CD4-positive, alpha-beta T cell (primary cell): ENCODE results near the gene ABCA2. TPM values are rescaled to one million over a fixed set of nuclear protein-coding genes. Genes with fewer than 3 reads are reported as not detected.
A peak's percentile ranks its signal among the peaks of the same experiment; 100 is the strongest.

Experiments used
- ATAC-seq: fragments of 200-7000 bp; cut with Tn5 transposase; one replicate; pipeline ENCODE4 v1.10.0; 2022; ENCODE audit warnings: mild to moderate bottlenecking; ENCODE audit not compliant: poor library complexity
- CTCF ChIA-PET: fragments of 350-600 bp; sonication (Branson Sonifier 250); formaldehyde crosslinking; loops from one replicate; lab custom pipeline; 2021; ENCODE audit warnings: antibody characterized with exemption, inconsistent platforms; lab: Charles Lee
- POLR2A ChIA-PET: fragments of 350-600 bp; sonication (Branson Sonifier 250); formaldehyde crosslinking; loops from one replicate; lab custom pipeline; 2021; ENCODE audit warnings: antibody characterized with exemption, inconsistent platforms; lab: Charles Lee
- DNase-seq, 14 experiments: peaks; one replicate each; pipeline ENCODE4 v3.0.0-alpha.2; 2013 to 2020; ENCODE audit warnings: mixed read lengths in 2 of 14
- H3K27ac ChIP-seq, 2 donors: one replicate each; pipeline versions ENCODE4 v1.5.1 to v1.7.0; 2013; ENCODE audit warnings: low read length in 2 of 2, low read depth in 1 of 2, mild to moderate bottlenecking in 1 of 2
- H3K27me3 ChIP-seq, 2 experiments: 1 replicate in 1 of 2; 2 replicates in 1 of 2; pipeline versions ENCODE4 v1.6.1 to v1.7.0; 2013; ENCODE audit warnings: low read length in 2 of 2, control low read depth in 1 of 2, mild to moderate bottlenecking in 1 of 2, moderate library complexity in 1 of 2; ENCODE audit not compliant: insufficient read depth in 2 of 2, control insufficient read depth in 1 of 2
- H3K36me3 ChIP-seq: one replicate; pipeline ENCODE4 v1.6.1; 2013; ENCODE audit warnings: low read length, control low read depth; ENCODE audit not compliant: insufficient read depth
- H3K4me1 ChIP-seq: one replicate; pipeline ENCODE4 v1.6.1; 2013; ENCODE audit warnings: low read length, control low read depth; ENCODE audit not compliant: insufficient read depth
- H3K4me3 ChIP-seq: one replicate; pipeline ENCODE4 v1.5.1; 2013; ENCODE audit warnings: mild to moderate bottlenecking, low read length, moderate library complexity
- H3K9me3 ChIP-seq, 2 experiments: 1 replicate in 1 of 2; 2 replicates in 1 of 2; pipeline versions ENCODE4 v1.6.1 to v1.7.0; 2013; ENCODE audit warnings: low read length in 2 of 2, mild to moderate bottlenecking in 2 of 2, control low read depth in 1 of 2, moderate library complexity in 1 of 2; ENCODE audit not compliant: control insufficient read depth in 1 of 2, insufficient read depth in 1 of 2
- H3K27ac Mint-ChIP-seq: one replicate; pipeline ENCODE4 v1.8.0; 2020; ENCODE audit warnings: mixed read lengths
- H3K27me3 Mint-ChIP-seq: one replicate; pipeline ENCODE4 v1.8.0; 2021; ENCODE audit warnings: mixed read lengths
- H3K36me3 Mint-ChIP-seq: one replicate; pipeline ENCODE4 v1.8.0; 2021; ENCODE audit warnings: low read depth, mixed read lengths
- H3K4me1 Mint-ChIP-seq: one replicate; pipeline ENCODE4 v1.8.0; 2021; ENCODE audit warnings: low read depth, mixed read lengths
- H3K4me3 Mint-ChIP-seq: one replicate; pipeline ENCODE4 v1.8.0; 2020; ENCODE audit warnings: mild to moderate bottlenecking, mixed read lengths
- H3K9me3 Mint-ChIP-seq: one replicate; pipeline ENCODE4 v1.8.0; 2020; ENCODE audit warnings: mixed read lengths
- CTCF ChIP-seq: fragments of 200-600 bp; IDR thresholded peaks from one replicate; pipeline ENCODE4 v1.8.0; 2022; ENCODE audit warnings: antibody characterized with exemption, mild to moderate bottlenecking
- intact Hi-C, 2 experiments: fragments of 100-400 bp; cut with DNase I in 1 of 2; cut with micrococcal nuclease in 1 of 2; formaldehyde crosslinking; loops; one replicate each; pipeline versions ENCODE4 v1.15.1 to v1.9.0; 2023 to 2025; cut with DNase I, micrococcal nuclease
- total RNA-seq, 174 experiments: library from RNA in 2 of 174; stranded (reverse) in 2 of 174; gene quantifications; one replicate each; pipeline ENCODE4 v1.2.3 and lab custom pipeline; 2021 to 2026

The ABCA2 gene
- total RNA-seq, 2 experiments from 2014 or later = 80.1 to 86.8 TPM

GRCh38 chr9:137026828-137027227, 1.2 kb downstream of the ABCA2 start:
- no peaks in the 10 kb centered on the region for H3K36me3 ChIP-seq
- H3K4me1 ChIP-seq = peaks cover 72% of the 10 kb centered on the region
- no peaks in the 10 kb centered on the region for H3K9me3 ChIP-seq
- Mint-ChIP-seq H3K9me3 (no peaks in the 10 kb centered on the region), H3K4me1 (peaks cover 30% of the 10 kb centered on the region), H3K4me3 (peak overlapping the region; percentile 88), H3K27ac (no peak overlapping the region), H3K36me3 (no peaks in the 10 kb centered on the region), H3K27me3 (no peaks in the 10 kb centered on the region)
- intact Hi-C loops = loop anchor here in 1 of 2 experiments (5.0 kb wide), 1 partner anchor 140 kb away; the partner anchor contains the start of gene TRAF2
- DNase-seq (no peak), ATAC-seq (no peak)
- ChIA-PET POLR2A (interaction anchor here (0.5 to 1.2 kb wide), 4 partner anchors 20 to 235 kb away, joined by 3 to 4 read pairs (median 3); partner anchors contain the start of genes CLIC3 and TMEM141), CTCF (interaction anchor here (1.1 to 2.1 kb wide), 3 partner anchors 8 to 184 kb away, joined by 3 to 12 read pairs (median 4); partner anchors contain the start of gene AJM1)
- H3K27me3 ChIP-seq = no peaks in the 10 kb centered on the region
- TF ChIP-seq CTCF = no peak
- peak overlapping the region; percentile 44 for H3K4me3 ChIP-seq
- no peak overlapping the region for H3K27ac ChIP-seq

GRCh38 chr9:137026384-137026783, 1.7 kb downstream of the ABCA2 start:
- DNase-seq (no peak), ATAC-seq (no peak)
- H3K4me1 ChIP-seq = peaks cover 72% of the 10 kb centered on the region
- peak overlapping the region; percentile 88 for H3K4me3 Mint-ChIP-seq
- H3K4me3 ChIP-seq = no peak overlapping the region
- POLR2A ChIA-PET = interaction anchor here (1.0 to 2.2 kb wide), 2 partner anchors 20 to 35 kb away, joined by 4 to 12 read pairs; partner anchors contain the start of gene PAXX
- H3K36me3 Mint-ChIP-seq = no peaks in the 10 kb centered on the region
- H3K27ac ChIP-seq = no peak overlapping the region
- H3K27me3 ChIP-seq = no peaks in the 10 kb centered on the region
- TF ChIP-seq CTCF = no peak
- H3K9me3 Mint-ChIP-seq = no peaks in the 10 kb centered on the region
- H3K36me3 ChIP-seq = no peaks in the 10 kb centered on the region
- H3K9me3 ChIP-seq = no peaks in the 10 kb centered on the region
- CTCF ChIA-PET = interaction anchor here (1.1 to 2.1 kb wide), 2 partner anchors 9 to 38 kb away, joined by 3 to 12 read pairs; no protein-coding TSS in a partner anchor
- H3K27ac Mint-ChIP-seq = no peak overlapping the region
- no peaks in the 10 kb centered on the region for H3K27me3 Mint-ChIP-seq
- intact Hi-C loops = loop anchor here in 1 of 2 experiments (5.0 kb wide), 1 partner anchor 139 kb away; the partner anchor contains the start of gene TRAF2
- peaks cover 28% of the 10 kb centered on the region for H3K4me1 Mint-ChIP-seq

- H3K4me1 ChIP-seq = peaks cover 64% of the 10 kb centered on the region
- intact Hi-C loops = loop anchor here in 1 of 2 experiments (5.0 kb wide), 1 partner anchor 138 kb away; the partner anchor contains the start of gene TRAF2
- Mint-ChIP-seq H3K9me3 (no peaks in the 10 kb centered on the region), H3K36me3 (no peaks in the 10 kb centered on the region), H3K4me3 (no peak overlapping the region), H3K27me3 (no peaks in the 10 kb centered on the region), H3K4me1 (peaks cover 22% of the 10 kb centered on the region), H3K27ac (no peak overlapping the region)
- no peak overlapping the region for H3K4me3 ChIP-seq
- ATAC-seq = no peak
- CTCF ChIA-PET = interaction anchor here (1.1 to 2.1 kb wide), 3 partner anchors 10 to 164 kb away, joined by 3 to 12 read pairs (median 3); no protein-coding TSS in a partner anchor
- H3K27me3 ChIP-seq = no peaks in the 10 kb centered on the region
- no peaks in the 10 kb centered on the region for H3K9me3 ChIP-seq
- H3K36me3 ChIP-seq = no peaks in the 10 kb centered on the region
- no peak for TF ChIP-seq CTCF
- no peak overlapping the region for H3K27ac ChIP-seq
- peak in 1 of 14 experiments; percentile 56 for DNase-seq
- POLR2A ChIA-PET = interaction anchor here (2.2 kb wide), 1 partner anchor 34 kb away, joined by 12 read pairs; the partner anchor contains the start of gene PAXX
These were observed 2.5 kb downstream of the ABCA2 start for GRCh38 chr9:137025517-137025966.
